DOHH2 (cell line): Measurements from ENCODE around the gene PAK1.
"Not testable (repeated sequence)": the region's sequence is repeated elsewhere in the genome, so short reads cannot be mapped to it uniquely, and the experiment has no call there.

Experiments
- H3F3A ChIP-seq: fragments of 200-600 bp; sonication (generic), shearing (Covaris generic); 2 replicates; pipeline ENCODE4 v1.6.0; 2016; ENCODE audit warnings: antibody characterized with exemption, mild to moderate bottlenecking; ENCODE audit not compliant: control insufficient read depth, insufficient read depth
- H3K27ac ChIP-seq: fragments of 200-600 bp; sonication (generic); 2 replicates; pipeline ENCODE4 v1.5.1; 2014; ENCODE audit warnings: low read depth, mild to moderate bottlenecking, low read length, moderate library complexity
- H3K27me3 ChIP-seq: fragments of 200-600 bp; sonication (generic); 2 replicates; pipeline ENCODE4 v1.6.1; 2014; ENCODE audit warnings: mild to moderate bottlenecking, low read length, mixed read lengths; ENCODE audit not compliant: control insufficient read depth
- H3K36me3 ChIP-seq: fragments of 200-600 bp; sonication (generic); 2 replicates; pipeline ENCODE4 v1.6.1; 2014; ENCODE audit warnings: mild to moderate bottlenecking, low read length, moderate library complexity, mixed read lengths; ENCODE audit not compliant: control insufficient read depth
- H3K4me1 ChIP-seq: fragments of 200-600 bp; sonication (generic); 2 replicates; pipeline ENCODE4 v1.6.1; 2014; ENCODE audit warnings: mild to moderate bottlenecking, low read length, mixed read lengths; ENCODE audit not compliant: control insufficient read depth
- H3K4me2 ChIP-seq: fragments of 200-600 bp; sonication (generic); 2 replicates; pipeline ENCODE4 v1.6.0; 2014; ENCODE audit warnings: mild to moderate bottlenecking, low read length, moderate library complexity
- H3K4me3 ChIP-seq: fragments of 200-600 bp; sonication (generic); 2 replicates; pipeline ENCODE4 v1.5.1; 2014; ENCODE audit warnings: mild to moderate bottlenecking, low read length, mixed read lengths
- H3K79me2 ChIP-seq: fragments of 200-600 bp; sonication (generic); 2 replicates; pipeline ENCODE4 v1.6.1; 2014; ENCODE audit warnings: mild to moderate bottlenecking, low read length, mixed read lengths; ENCODE audit not compliant: control insufficient read depth
- H3K9me2 ChIP-seq: fragments of 200-600 bp; sonication (generic); replicated peaks from 2 replicates; pipeline ENCODE4 v1.6.1; 2014; ENCODE audit warnings: mild to moderate bottlenecking, low read length, mixed read lengths; ENCODE audit not compliant: control insufficient read depth
- H3K9me3 ChIP-seq: fragments of 200-600 bp; sonication (generic); 2 replicates; pipeline ENCODE4 v1.6.1; 2014; ENCODE audit warnings: antibody characterized with exemption, low read length, mixed read lengths; ENCODE audit not compliant: control insufficient read depth, insufficient read depth
- H4K20me1 ChIP-seq: fragments of 200-600 bp; sonication (generic); 2 replicates; pipeline ENCODE4 v1.6.0; 2014; ENCODE audit warnings: low read depth, mild to moderate bottlenecking, antibody characterized with exemption, low read length, moderate library complexity; ENCODE audit not compliant: control insufficient read depth, insufficient read depth
- CTCF ChIP-seq: fragments of 200-600 bp; sonication (generic); IDR thresholded peaks from one replicate; pipeline ENCODE4 v1.5.1; 2014; ENCODE audit warnings: antibody characterized with exemption, mild to moderate bottlenecking, low read depth, low read length; ENCODE audit not compliant: poor library complexity, severe bottlenecking
- EZH2phosphoT487 ChIP-seq: fragments of 200-600 bp; sonication (generic); IDR thresholded peaks from 2 replicates; pipeline ENCODE4 v1.6.1; 2017; ENCODE audit warnings: borderline replicate concordance, mild to moderate bottlenecking, antibody characterized with exemption, low read length, moderate library complexity, mixed read lengths

PAK1 gene

DNA sequence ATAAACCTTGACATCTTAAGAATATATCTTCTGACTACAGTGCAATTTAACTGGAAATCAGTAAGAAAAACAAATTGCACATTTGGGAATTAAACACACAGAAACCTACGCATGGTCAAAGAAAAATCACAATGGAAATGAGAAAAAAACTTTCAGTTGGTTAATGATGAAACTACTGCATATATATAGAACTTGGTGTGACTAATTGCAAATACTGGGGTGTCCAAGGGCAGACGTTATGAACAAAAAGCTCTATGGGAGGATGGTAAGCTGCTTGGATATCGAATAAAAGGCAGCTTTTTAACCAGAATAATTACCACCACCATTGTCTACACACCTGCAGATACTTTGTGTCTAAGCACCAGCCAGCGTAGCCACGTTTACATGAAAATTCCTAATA is 173.2 kb downstream of the PAK1 start:
- Histone ChIP-seq H3K4me3 (no peak overlapping the region), H3K79me2 (no peaks in the 10 kb centered on the region), H3K36me3 (no peaks in the 10 kb centered on the region), H4K20me1 (no peaks in the 10 kb centered on the region), H3F3A (no peaks in the 10 kb centered on the region), H3K4me1 (no peaks in the 10 kb centered on the region), H3K9me2 (no peaks in the 10 kb centered on the region), H3K27ac (no peak overlapping the region), H3K9me3 (no peaks in the 10 kb centered on the region), H3K27me3 (no peaks in the 10 kb centered on the region), H3K4me2 (no peak overlapping the region)
- TF ChIP-seq CTCF: no peak
- no peak for TF ChIP-seq EZH2phosphoT487

DNA sequence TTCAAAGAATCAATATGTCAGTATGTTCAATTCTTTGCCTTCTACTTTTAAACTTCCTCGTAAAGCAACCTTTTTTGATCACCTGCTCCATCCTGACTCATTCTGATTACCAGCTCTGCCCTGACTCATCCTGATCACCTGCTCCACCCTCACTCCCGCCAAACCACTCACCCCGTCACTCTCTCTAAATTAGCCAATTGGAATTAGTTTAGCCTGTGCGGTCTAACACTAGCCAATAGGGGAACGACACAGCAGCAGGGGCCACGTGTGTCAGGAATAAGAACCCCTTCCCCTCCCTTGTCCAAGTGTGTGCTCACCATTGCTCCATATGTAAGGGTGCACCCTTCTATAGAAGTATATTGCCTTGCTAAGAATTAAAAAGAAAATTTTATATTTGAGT is 173.9 kb downstream of the PAK1 start:
- not testable (repeated sequence) for H3K4me3 ChIP-seq, H3K9me3 ChIP-seq, H3K79me2 ChIP-seq, H3K4me2 ChIP-seq, H3K27ac ChIP-seq, H3K9me2 ChIP-seq, H3F3A ChIP-seq, H4K20me1 ChIP-seq, H3K27me3 ChIP-seq, H3K36me3 ChIP-seq, H3K4me1 ChIP-seq

- Histone ChIP-seq H3K27me3 (peaks cover under 1% of the 10 kb centered on the region; the same call in 1 of the 2 replicates), H3K9me3 (no peaks in the 10 kb centered on the region), H3K27ac (no peak overlapping the region), H4K20me1 (no peaks in the 10 kb centered on the region), H3K4me2 (no peak overlapping the region), H3K4me1 (no peaks in the 10 kb centered on the region), H3K79me2 (no peaks in the 10 kb centered on the region), H3K9me2 (no peaks in the 10 kb centered on the region), H3F3A (no peaks in the 10 kb centered on the region), H3K36me3 (no peaks in the 10 kb centered on the region), H3K4me3 (no peak overlapping the region)
- TF ChIP-seq CTCF (no peak), EZH2phosphoT487 (no peak)
Observed at GRCh38 chr11:77299528-77299993, 174.3 kb downstream of the PAK1 start.

DNA sequence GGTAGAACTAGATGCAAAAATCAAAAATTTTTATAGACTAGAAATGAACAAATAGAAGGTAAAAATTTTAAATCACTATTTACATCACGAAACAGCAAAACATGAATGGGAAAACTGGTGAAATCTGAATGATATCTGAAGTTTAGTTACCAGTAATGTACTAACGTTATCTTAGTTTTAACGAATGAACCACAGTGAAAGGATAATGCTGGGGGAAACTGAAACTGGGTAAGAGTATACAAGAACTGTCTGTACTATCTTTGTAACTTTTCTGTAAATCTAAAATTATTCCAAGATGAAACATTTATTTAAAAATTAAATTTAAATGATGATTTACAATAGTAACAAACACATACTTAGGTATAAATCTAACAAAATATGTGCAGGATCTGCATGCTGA is 179.9 kb downstream of the PAK1 start:
- Histone ChIP-seq H3K27me3 (peaks cover 10% of the 10 kb centered on the region), H4K20me1 (no peaks in the 10 kb centered on the region), H3K4me1 (no peaks in the 10 kb centered on the region), H3K79me2 (no peaks in the 10 kb centered on the region), H3K4me2 (no peak overlapping the region), H3K4me3 (no peak overlapping the region), H3F3A (no peaks in the 10 kb centered on the region), H3K9me3 (no peaks in the 10 kb centered on the region), H3K36me3 (no peaks in the 10 kb centered on the region), H3K9me2 (no peaks in the 10 kb centered on the region), H3K27ac (no peak overlapping the region)
- TF ChIP-seq EZH2phosphoT487 (no peak), CTCF (no peak)
